GM12878 (cell line): ENCODE results near the gene MAST4. TPM values are rescaled to one million over a fixed set of nuclear protein-coding genes. Genes with fewer than 3 reads are reported as not detected.

ENCODE experiments used
- ATAC-seq: fragments of 200-7000 bp; cut with Tn5 transposase; 3 replicates; pipeline ENCODE4 v1.9.1; 2020; ENCODE audit warnings: mild to moderate bottlenecking, moderate library complexity
- BruUV-seq: library from RNA; stranded (reverse); fragments of 400-500 nt; replicated peaks from 2 replicates; lab custom pipeline; 2021; lab: Mats Ljungman, UMichigan
- CTCF ChIA-PET: fragments of 300-600 bp; sonication (Branson Sonifier 250); formaldehyde crosslinking; extraction: SDS; loops from one replicate; lab custom pipeline; 2021; ENCODE audit warnings: inconsistent platforms; lab: Yijun Ruan, JAX
- POLR2A ChIA-PET: fragments of 350-600 bp; formaldehyde crosslinking; extraction: SDS; loops from one replicate; lab custom pipeline; 2021; ENCODE audit warnings: inconsistent platforms; lab: Charles Lee
- RAD21 ChIA-PET: fragments of 300-600 bp; sonication (Branson Sonifier 250); formaldehyde crosslinking; loops from one replicate; lab custom pipeline; 2023; ENCODE audit warnings: antibody characterized with exemption; ENCODE audit not compliant: unreplicated experiment; lab: Charles Lee
- SMC1A ChIA-PET: fragments of 300-600 bp; sonication (Branson Sonifier 250); formaldehyde crosslinking; loops from one replicate; lab custom pipeline; 2023; ENCODE audit not compliant: unreplicated experiment, uncharacterized antibody; lab: Charles Lee
- DNase-seq: peaks from one replicate; pipeline ENCODE4 v3.0.0-alpha.2; 2011; ENCODE audit warnings: low read depth, low spot score
- FAIRE-seq: peaks from 3 replicates; lab custom pipeline; 2011; peaks lifted over from hg19 to GRCh38; lab: Jason Lieb, UNC
- H2AFZ ChIP-seq: 2 replicates; pipeline ENCODE4 v1.6.0; 2011; ENCODE audit warnings: low read depth, low read length, control low read depth; ENCODE audit not compliant: control insufficient read depth
- H3K27ac ChIP-seq: 2 replicates; pipeline ENCODE4 v1.5.1; 2011; ENCODE audit warnings: control low read depth; ENCODE audit not compliant: control insufficient read depth, insufficient read depth
- H3K27me3 ChIP-seq, 2 experiments: replicated peaks in 1 of 2; 2 replicates each; pipeline versions ENCODE4 v1.6.0 to v1.6.1; 2011; ENCODE audit warnings: low read length in 1 of 2; ENCODE audit not compliant: control insufficient read depth in 2 of 2, insufficient read depth in 2 of 2
- H3K36me3 ChIP-seq, 2 experiments: 2 replicates each; pipeline ENCODE4 v1.5.1; 2011; ENCODE audit warnings: low read length in 1 of 2; ENCODE audit not compliant: control insufficient read depth in 2 of 2, insufficient read depth in 2 of 2
- H3K4me1 ChIP-seq: 2 replicates; pipeline ENCODE4 v1.6.1; 2011; ENCODE audit warnings: mild to moderate bottlenecking, low read length, moderate library complexity, mixed read lengths; ENCODE audit not compliant: control insufficient read depth, insufficient read depth
- H3K4me2 ChIP-seq: 2 replicates; pipeline ENCODE4 v1.6.0; 2011; ENCODE audit warnings: control low read depth; ENCODE audit not compliant: control insufficient read depth, insufficient read depth
- H3K4me3 ChIP-seq: fragments of 200-600 bp; sonication (generic); 2 replicates; pipeline ENCODE4 v1.5.1; 2016
- H3K79me2 ChIP-seq: 2 replicates; pipeline ENCODE4 v1.6.0; 2011; ENCODE audit warnings: low read length; ENCODE audit not compliant: control insufficient read depth, insufficient read depth
- H3K9ac ChIP-seq: 2 replicates; pipeline ENCODE4 v1.8.0; 2011; ENCODE audit warnings: low read length, control low read depth, mixed read lengths; ENCODE audit not compliant: control insufficient read depth, insufficient read depth
- H3K9me3 ChIP-seq: replicated peaks from 3 replicates; pipeline ENCODE4 v1.5.1; 2011; ENCODE audit warnings: mild to moderate bottlenecking, low read length; ENCODE audit not compliant: control insufficient read depth, insufficient read depth
- H4K20me1 ChIP-seq: 2 replicates; pipeline ENCODE4 v1.6.0; 2011; ENCODE audit not compliant: control insufficient read depth, insufficient read depth
- ATF2 ChIP-seq: IDR thresholded peaks from 2 replicates; pipeline ENCODE4 v1.6.1; 2012; ENCODE audit warnings: low read length, inconsistent platforms
- EGR1 ChIP-seq, 2 experiments: IDR thresholded peaks; 1 replicate in 1 of 2; 2 replicates in 1 of 2; pipeline ENCODE4 v1.6.1; 2011 to 2012; ENCODE audit warnings: low read depth in 2 of 2, low read length in 2 of 2, borderline replicate concordance in 1 of 2, mild to moderate bottlenecking in 1 of 2, moderate library complexity in 1 of 2
- JUND ChIP-seq: IDR thresholded peaks from 2 replicates; pipeline ENCODE4 v1.6.1; 2012; ENCODE audit warnings: low read depth, mild to moderate bottlenecking, low read length, improper control_type of control experiment, moderate library complexity
- MLLT1 ChIP-seq: fragments of 450-650 bp; IDR thresholded peaks from 2 replicates; pipeline ENCODE4 v1.6.1; 2016; ENCODE audit warnings: mild to moderate bottlenecking
- NFXL1 ChIP-seq: fragments of 450-650 bp; IDR thresholded peaks from 2 replicates; pipeline ENCODE4 v1.6.1; 2017; ENCODE audit warnings: antibody characterized with exemption, mild to moderate bottlenecking, borderline replicate concordance
- SREBF1 ChIP-seq: IDR thresholded peaks from 2 replicates; pipeline ENCODE4 v1.6.1; 2012; ENCODE audit warnings: mild to moderate bottlenecking, low read length
- ZBTB4 ChIP-seq: fragments of 450-650 bp; formaldehyde crosslinking; IDR thresholded peaks from 2 replicates; pipeline ENCODE4 v1.4.0; 2022; ENCODE audit warnings: mild to moderate bottlenecking, moderate library complexity
- ZNF207 ChIP-seq: fragments of 450-650 bp; IDR thresholded peaks from 2 replicates; pipeline ENCODE4 v1.6.1; 2014; ENCODE audit warnings: antibody characterized with exemption, mild to moderate bottlenecking, borderline replicate concordance
- WGBS: methylation state at CpG from one replicate; pipeline ENCODE4 v1.1.6; 2016; ENCODE audit warnings: low lambda C conversion rate; ENCODE audit not compliant: insufficient replicate concordance, insufficient coverage; ENCODE audit errors: missing lambda C conversion rate; 5-methylcytosine and 5-hydroxymethylcytosine counted together
- in situ Hi-C: fragments of 300-500 bp; cut with MboI; formaldehyde crosslinking; loops from 9 replicates; pipeline ENCODE4 v1.14.3; 2018; ENCODE audit warnings: mixed read lengths
- intact Hi-C: fragments of 100-400 bp; cut with micrococcal nuclease; formaldehyde crosslinking; loops from one replicate; pipeline ENCODE4 v1.14.2; 2022; ENCODE audit not compliant: unreplicated experiment
- polyA plus RNA-seq, 11 experiments: library from polyadenylated mRNA; depleted of rRNA in 4 of 11; unstranded in 6 of 11; stranded (reverse) in 5 of 11; fragments of >200 nt; fragmentation: Nextera tagmentation in 4 of 11; fragmentation: Illumina TruSeq in 1 of 11; extraction: Ambion mirVana in 4 of 11; extraction: Trizol in 1 of 11; gene quantifications; 1 replicate in 1 of 11; 2 replicates in 10 of 11; pipeline versions ENCODE4 v1.2.1 to v1.2.3, GENCODE V29; 2011 to 2016; ENCODE audit warnings: inconsistent platforms in 2 of 11, missing spikeins in 2 of 11, low read depth in 1 of 11
- total RNA-seq, 4 experiments: library from RNA; depleted of rRNA in 3 of 4; stranded (reverse); fragments of >200 nt in 3 of 4; fragmentation: Illumina TruSeq in 1 of 4; extraction: Trizol in 1 of 4; gene quantifications; 2 replicates each; pipeline versions ENCODE4 v1.2.1 to v1.2.3, GENCODE V29; 2013 to 2021

Gene MAST4
- total and polyA plus RNA-seq, 10 of the 15 experiments (the other 5 are each of a cell fraction or from before 2014, with no cell fraction given) = 0.02 to 1.6 (median 0.29) TPM; not detected in 1

- no peak for TF ChIP-seq ZBTB4 (CRISPR knock-in tag)
- TF ChIP-seq EGR1 (IDR thresholded peaks at IDR 0.05; ENCODE audit: borderline replicate concordance in 1 of 2, low read depth in 2 of 2, low read length in 2 of 2) = no peak
These were observed 521.9 kb downstream of the MAST4 start (continued) for GRCh38 chr5:67118050-67118620.

- intact Hi-C loops = no loop called here
- Histone ChIP-seq H3K4me3 (no peak overlapping the region), H3K4me1 (no peaks in the 10 kb centered on the region), H2AFZ (no peak overlapping the region), H4K20me1 (no peaks in the 10 kb centered on the region), H3K9me3 (no peaks in the 10 kb centered on the region), H3K27me3 (no peaks in the 10 kb centered on the region), H3K79me2 (no peaks in the 10 kb centered on the region), H3K4me2 (no peak overlapping the region), H3K9ac (no peak overlapping the region), H3K36me3 (no peaks in the 10 kb centered on the region), H3K27ac (no peak overlapping the region)
- POLR2A ChIA-PET = no interaction called here
- BruUV-seq = no TSS peak
- DNase-seq = no peak
- no peak for ATAC-seq
- FAIRE-seq = no peak
- in situ Hi-C loops = no loop called here
- RAD21 ChIA-PET = no interaction called here
- TF ChIP-seq NFXL1 (no peak), SREBF1 (no peak), ATF2 (no peak), JUND (no peak), ZNF207 (no peak), MLLT1 (no peak)
- SMC1A ChIA-PET = interaction anchor here (1.1 kb wide), 1 partner anchor 9 kb away, joined by 5 read pairs; no protein-coding TSS in a partner anchor
- 27% methylated on average over 1 of the region's 1 CpG for WGBS
- CTCF ChIA-PET = interaction anchor here (0.8 kb wide), 1 partner anchor 11 kb away, joined by 3 read pairs; no protein-coding TSS in a partner anchor
These were observed 522.8 kb downstream of the MAST4 start for GRCh38 chr5:67119010-67119409.
